GM12878 (cell line): ENCODE measurements around the gene USP10.

ENCODE experiments used
- HDAC6 ChIP-seq: fragments of 200-600 bp; sonication (generic); IDR thresholded peaks from one replicate; pipeline ENCODE4 v1.8.0; 2017; ENCODE audit warnings: antibody characterized with exemption; ENCODE audit not compliant: unreplicated experiment
- JUND ChIP-seq: IDR thresholded peaks from 2 replicates; pipeline ENCODE4 v1.6.1; 2012; ENCODE audit warnings: low read depth, mild to moderate bottlenecking, low read length, improper control_type of control experiment, moderate library complexity
- POLR2A ChIP-seq: IDR thresholded peaks from 2 replicates; pipeline ENCODE4 v1.6.1; 2011; ENCODE audit warnings: low read depth, mild to moderate bottlenecking, low read length
- TF ChIP-seq, protein P1 (sequence below), 3 experiments: IDR thresholded peaks in 2 of 3; conservative IDR thresholded peaks in 1 of 3; 2 replicates each; pipeline ENCODE4 v1.5.1; 2011; ENCODE audit warnings: low read depth in 3 of 3, low read length in 3 of 3, mild to moderate bottlenecking in 3 of 3, control low read depth in 2 of 3, moderate library complexity in 2 of 3, inconsistent platforms in 1 of 3, mixed read lengths in 1 of 3; ENCODE audit not compliant: control insufficient read depth in 2 of 3, insufficient read depth in 1 of 3; ENCODE audit errors: extremely low read depth in 1 of 3

DNA sequence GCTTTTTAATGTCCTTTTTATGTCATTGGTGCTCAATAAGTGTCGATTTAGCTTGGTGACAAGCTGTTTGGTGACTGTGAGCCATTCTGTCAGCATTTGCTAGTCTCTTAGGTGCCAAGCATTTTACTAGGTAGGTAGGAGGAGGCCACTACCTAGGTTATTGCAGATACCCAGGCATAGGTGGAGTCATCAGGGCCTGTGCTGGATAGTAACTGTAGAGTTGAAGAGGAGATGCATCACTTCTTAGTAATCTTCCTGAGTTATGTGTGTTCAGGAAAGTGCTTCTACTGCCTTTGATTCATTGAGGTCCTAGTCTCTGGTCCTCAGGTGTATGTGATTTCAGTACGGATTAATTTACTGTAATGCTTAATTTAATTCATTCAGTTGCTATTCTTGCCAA, 17.7 kb downstream of the USP10 start:
- no peak for TF ChIP-seq HDAC6
- TF ChIP-seq, protein P1, sequence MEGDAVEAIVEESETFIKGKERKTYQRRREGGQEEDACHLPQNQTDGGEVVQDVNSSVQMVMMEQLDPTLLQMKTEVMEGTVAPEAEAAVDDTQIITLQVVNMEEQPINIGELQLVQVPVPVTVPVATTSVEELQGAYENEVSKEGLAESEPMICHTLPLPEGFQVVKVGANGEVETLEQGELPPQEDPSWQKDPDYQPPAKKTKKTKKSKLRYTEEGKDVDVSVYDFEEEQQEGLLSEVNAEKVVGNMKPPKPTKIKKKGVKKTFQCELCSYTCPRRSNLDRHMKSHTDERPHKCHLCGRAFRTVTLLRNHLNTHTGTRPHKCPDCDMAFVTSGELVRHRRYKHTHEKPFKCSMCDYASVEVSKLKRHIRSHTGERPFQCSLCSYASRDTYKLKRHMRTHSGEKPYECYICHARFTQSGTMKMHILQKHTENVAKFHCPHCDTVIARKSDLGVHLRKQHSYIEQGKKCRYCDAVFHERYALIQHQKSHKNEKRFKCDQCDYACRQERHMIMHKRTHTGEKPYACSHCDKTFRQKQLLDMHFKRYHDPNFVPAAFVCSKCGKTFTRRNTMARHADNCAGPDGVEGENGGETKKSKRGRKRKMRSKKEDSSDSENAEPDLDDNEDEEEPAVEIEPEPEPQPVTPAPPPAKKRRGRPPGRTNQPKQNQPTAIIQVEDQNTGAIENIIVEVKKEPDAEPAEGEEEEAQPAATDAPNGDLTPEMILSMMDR (IDR thresholded peaks at IDR 0.05 in 2 of 3, conservative IDR thresholded peaks at IDR 0.05 in 1 of 3; ENCODE audit: control insufficient read depth in 2 of 3, extremely low read depth in 1 of 3, insufficient read depth in 1 of 3, low read depth in 3 of 3, low read length in 3 of 3): no peak
- no peak for TF ChIP-seq POLR2A
- TF ChIP-seq JUND: no peak
